HEK293T (cell line): ENCODE measurements around the gene NPHP3.
A peak's percentile ranks its signal among the peaks of the same experiment; 100 is the strongest.
"Not testable (repeated sequence)": the region's sequence is repeated elsewhere in the genome, so short reads cannot be mapped to it uniquely, and the experiment has no call there.

Source experiments
- CTCF ChIA-PET: fragments of 350-600 bp; formaldehyde crosslinking; extraction: SDS; loops from one replicate; lab custom pipeline; 2021; ENCODE audit warnings: antibody characterized with exemption, inconsistent platforms; lab: Yijun Ruan, JAX
- POLR2A ChIA-PET: fragments of 350-600 bp; formaldehyde crosslinking; extraction: SDS; loops from one replicate; lab custom pipeline; 2020; ENCODE audit warnings: antibody characterized with exemption, inconsistent platforms; lab: Yijun Ruan, JAX
- DNase-seq: peaks from one replicate; pipeline ENCODE4 v3.0.0; 2012; ENCODE audit warnings: mixed read lengths; ENCODE audit errors: extremely low spot score
- ARNT ChIP-seq: fragments of 450-650 bp; IDR thresholded peaks from 2 replicates; pipeline ENCODE4 v1.6.1; 2017; ENCODE audit warnings: mild to moderate bottlenecking
- BHLHE40 ChIP-seq: fragments of 450-650 bp; IDR thresholded peaks from 2 replicates; pipeline ENCODE4 v1.6.1; 2016; ENCODE audit warnings: mild to moderate bottlenecking, moderate library complexity, borderline replicate concordance
- CTBP1 ChIP-seq: fragments of 450-650 bp; IDR thresholded peaks from 2 replicates; pipeline ENCODE4 v1.6.1; 2016; ENCODE audit warnings: borderline replicate concordance
- ELF4 ChIP-seq: fragments of 450-650 bp; IDR thresholded peaks from 2 replicates; pipeline ENCODE4 v1.6.1; 2017; ENCODE audit warnings: antibody characterized with exemption
- FOXA1 ChIP-seq: fragments of 450-650 bp; IDR thresholded peaks from 2 replicates; pipeline ENCODE4 v1.6.1; 2016; ENCODE audit warnings: mild to moderate bottlenecking
- FOXK2 ChIP-seq: fragments of 450-650 bp; IDR thresholded peaks from 2 replicates; pipeline ENCODE4 v1.6.1; 2016; ENCODE audit warnings: mild to moderate bottlenecking
- FOXM1 ChIP-seq: fragments of 450-650 bp; IDR thresholded peaks from 2 replicates; pipeline ENCODE4 v1.6.1; 2017; ENCODE audit warnings: mild to moderate bottlenecking, borderline replicate concordance
- HDGF ChIP-seq: fragments of 450-650 bp; IDR thresholded peaks from 2 replicates; pipeline ENCODE4 v1.6.1; 2017; ENCODE audit warnings: antibody characterized with exemption, borderline replicate concordance
- L3MBTL2 ChIP-seq: fragments of 450-650 bp; conservative IDR thresholded peaks from 2 replicates; pipeline ENCODE4 v1.6.1; 2016; ENCODE audit warnings: mild to moderate bottlenecking
- LEF1 ChIP-seq: fragments of 450-650 bp; IDR thresholded peaks from 2 replicates; pipeline ENCODE4 v1.6.1; 2017; ENCODE audit warnings: mild to moderate bottlenecking, borderline replicate concordance
- NFRKB ChIP-seq: fragments of 450-650 bp; IDR thresholded peaks from 2 replicates; pipeline ENCODE4 v1.6.1; 2016; ENCODE audit warnings: mild to moderate bottlenecking, moderate library complexity
- PKNOX1 ChIP-seq: fragments of 450-650 bp; IDR thresholded peaks from 2 replicates; pipeline ENCODE4 v1.6.1; 2016
- SP1 ChIP-seq: fragments of 450-650 bp; IDR thresholded peaks from 2 replicates; pipeline ENCODE4 v1.6.1; 2017
- SUZ12 ChIP-seq: fragments of 450-650 bp; IDR thresholded peaks from 2 replicates; pipeline ENCODE4 v1.6.1; 2016; ENCODE audit warnings: mild to moderate bottlenecking
- TARDBP ChIP-seq: fragments of 450-650 bp; IDR thresholded peaks from 2 replicates; pipeline ENCODE4 v1.6.1; 2016
- ZNF384 ChIP-seq: fragments of 450-650 bp; IDR thresholded peaks from 2 replicates; pipeline ENCODE4 v1.6.1; 2016

Gene NPHP3

DNA sequence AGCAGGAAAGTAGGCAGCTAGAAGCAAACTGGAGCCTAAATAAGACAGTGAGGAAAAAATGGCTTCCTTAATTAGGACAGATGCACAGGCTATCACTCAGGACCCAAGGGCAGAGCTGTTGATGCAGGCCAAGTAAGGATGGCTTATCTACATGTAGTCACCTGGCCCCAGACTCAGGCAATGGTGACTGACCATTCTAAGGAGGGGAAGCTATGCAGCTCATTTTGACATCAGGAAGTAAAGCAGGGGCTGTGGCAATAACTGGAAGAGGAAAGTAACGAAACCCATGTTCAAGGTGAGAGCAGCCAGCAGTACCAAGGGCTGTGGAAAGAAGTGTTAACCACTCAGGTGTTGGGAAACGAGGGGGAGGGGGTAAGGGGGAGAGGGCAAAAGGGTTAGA, 78.8 kb downstream of the NPHP3 start:
- no peak for TF ChIP-seq NFRKB
- no peak for TF ChIP-seq ZNF384
- TF ChIP-seq ARNT = no peak
- TF ChIP-seq FOXM1 = no peak
- TF ChIP-seq CTBP1 = no peak
- no peak for TF ChIP-seq TARDBP
- no peak for TF ChIP-seq L3MBTL2
- TF ChIP-seq HDGF = no peak
- no peak for TF ChIP-seq SUZ12
- no peak for TF ChIP-seq PKNOX1
- TF ChIP-seq FOXK2 = no peak
- TF ChIP-seq ELF4 = no peak
- no peak for TF ChIP-seq BHLHE40
- no peak for TF ChIP-seq SP1
- ChIA-PET CTCF (interaction anchor here (0.6 to 1.0 kb wide), 2 partner anchors 11 to 107 kb away, joined by 3 read pairs; no protein-coding TSS in a partner anchor), POLR2A (interaction anchor here (1.1 kb wide), 1 partner anchor 16 kb away, joined by 4 read pairs; the partner anchor contains the start of gene ACAD11)
- DNase-seq = no peak

- DNase-seq = no peak
- CTCF ChIA-PET = interaction anchor here (1.0 kb wide), 2 partner anchors 12 to 87 kb away, joined by 3 to 4 read pairs; no protein-coding TSS in a partner anchor
- POLR2A ChIA-PET = no interaction called here
- TF ChIP-seq BHLHE40 = no peak
- TF ChIP-seq FOXM1 = no peak
- TF ChIP-seq SUZ12 = no peak
- no peak for TF ChIP-seq TARDBP
- TF ChIP-seq FOXK2 = no peak
- TF ChIP-seq ZNF384 = no peak
- TF ChIP-seq LEF1 = no peak
- TF ChIP-seq ARNT = no peak
- no peak for TF ChIP-seq CTBP1
- TF ChIP-seq PKNOX1 = no peak
- no peak for TF ChIP-seq NFRKB
- no peak for TF ChIP-seq L3MBTL2
- TF ChIP-seq ELF4 = no peak
- no peak for TF ChIP-seq HDGF
Observed at GRCh38 chr3:132642539-132642847, 79.7 kb downstream of the NPHP3 start.

GRCh38 chr3:132641837-132642538, 80.2 kb downstream of the NPHP3 start:
- ChIA-PET POLR2A (no interaction called here), CTCF (interaction anchor here (1.0 kb wide), 2 partner anchors 12 to 86 kb away, joined by 3 to 4 read pairs; no protein-coding TSS in a partner anchor)
- peak; percentile 49 for DNase-seq

GRCh38 chr3:132641427-132641826, 80.8 kb downstream of the NPHP3 start:
- CTCF ChIA-PET, DNase-seq, POLR2A ChIA-PET: not testable (repeated sequence)

More at GRCh38 chr3:132641837-132642538, 80.2 kb downstream of the NPHP3 start:
- no peak for TF ChIP-seq L3MBTL2
- TF ChIP-seq LEF1 = no peak
- no peak for TF ChIP-seq CTBP1
- TF ChIP-seq NFRKB = no peak
- no peak for TF ChIP-seq BHLHE40
- no peak for TF ChIP-seq ZNF384
- TF ChIP-seq TARDBP = no peak
- no peak for TF ChIP-seq FOXK2
- TF ChIP-seq PKNOX1 = no peak
- TF ChIP-seq SP1 = no peak
- TF ChIP-seq SUZ12 = no peak
- TF ChIP-seq FOXA1 = no peak
- no peak for TF ChIP-seq HDGF
- no peak for TF ChIP-seq ELF4

GRCh38 chr3:132638706-132639105, 83.5 kb downstream of the NPHP3 start:
- ChIA-PET POLR2A (no interaction called here), CTCF (no interaction called here)
- no peak for DNase-seq
- TF ChIP-seq ZNF384 = no peak
- TF ChIP-seq FOXK2 = no peak
- TF ChIP-seq SP1 = no peak
- TF ChIP-seq CTBP1 = no peak
- TF ChIP-seq HDGF = no peak
- no peak for TF ChIP-seq TARDBP

DNA sequence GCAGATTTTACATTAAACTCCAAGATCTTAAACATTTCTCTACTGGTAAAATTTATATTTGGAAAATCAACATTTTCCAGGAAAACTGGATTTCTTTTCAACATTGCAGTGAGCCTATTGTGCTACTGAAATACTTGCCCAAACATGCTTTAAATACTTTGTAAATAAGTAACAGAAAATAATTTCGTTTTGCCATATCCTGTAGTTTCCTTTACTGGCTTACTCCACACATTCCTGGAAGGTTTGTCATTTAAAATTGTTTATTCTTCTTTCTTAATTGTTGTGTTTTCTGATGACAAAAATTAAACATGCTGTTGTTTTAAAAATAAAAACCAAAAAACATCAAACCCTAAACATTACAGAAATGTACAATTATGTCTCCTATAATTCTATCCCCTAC, 84.6 kb downstream of the NPHP3 start:
- TF ChIP-seq TARDBP (no peak), BHLHE40 (no peak), FOXK2 (no peak), PKNOX1 (no peak), L3MBTL2 (no peak), SP1 (no peak), NFRKB (no peak), SUZ12 (no peak), ZNF384 (no peak), FOXA1 (no peak), LEF1 (no peak), CTBP1 (no peak), FOXM1 (no peak)
- CTCF ChIA-PET = no interaction called here
- POLR2A ChIA-PET = no interaction called here
- no peak for DNase-seq
